ENCODE data around the gene STUB1.
A peak's percentile ranks its signal among the peaks of the same experiment; 100 is the strongest.

Gene STUB1

GRCh38 chr16:660459-661183 is 19.6 kb upstream of the STUB1 start:
- H3K4me1 Mint-ChIP-seq = no peaks in the 10 kb centered on the region
- TF ChIP-seq, protein P1, sequence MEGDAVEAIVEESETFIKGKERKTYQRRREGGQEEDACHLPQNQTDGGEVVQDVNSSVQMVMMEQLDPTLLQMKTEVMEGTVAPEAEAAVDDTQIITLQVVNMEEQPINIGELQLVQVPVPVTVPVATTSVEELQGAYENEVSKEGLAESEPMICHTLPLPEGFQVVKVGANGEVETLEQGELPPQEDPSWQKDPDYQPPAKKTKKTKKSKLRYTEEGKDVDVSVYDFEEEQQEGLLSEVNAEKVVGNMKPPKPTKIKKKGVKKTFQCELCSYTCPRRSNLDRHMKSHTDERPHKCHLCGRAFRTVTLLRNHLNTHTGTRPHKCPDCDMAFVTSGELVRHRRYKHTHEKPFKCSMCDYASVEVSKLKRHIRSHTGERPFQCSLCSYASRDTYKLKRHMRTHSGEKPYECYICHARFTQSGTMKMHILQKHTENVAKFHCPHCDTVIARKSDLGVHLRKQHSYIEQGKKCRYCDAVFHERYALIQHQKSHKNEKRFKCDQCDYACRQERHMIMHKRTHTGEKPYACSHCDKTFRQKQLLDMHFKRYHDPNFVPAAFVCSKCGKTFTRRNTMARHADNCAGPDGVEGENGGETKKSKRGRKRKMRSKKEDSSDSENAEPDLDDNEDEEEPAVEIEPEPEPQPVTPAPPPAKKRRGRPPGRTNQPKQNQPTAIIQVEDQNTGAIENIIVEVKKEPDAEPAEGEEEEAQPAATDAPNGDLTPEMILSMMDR (IDR thresholded peaks at IDR 0.05; ENCODE audit: unreplicated experiment in 3 of 3) = peak; percentile 57 to 66 (median 62)
- H3K27ac Mint-ChIP-seq = no peak overlapping the region
- no peaks in the 10 kb centered on the region for H3K9me3 Mint-ChIP-seq
- no peaks in the 10 kb centered on the region for H3K27me3 Mint-ChIP-seq (ENCODE audit: low read depth)
- no peak overlapping the region for H3K4me3 Mint-ChIP-seq
- H3K36me3 Mint-ChIP-seq (ENCODE audit: low read depth) = no peaks in the 10 kb centered on the region

DNA sequence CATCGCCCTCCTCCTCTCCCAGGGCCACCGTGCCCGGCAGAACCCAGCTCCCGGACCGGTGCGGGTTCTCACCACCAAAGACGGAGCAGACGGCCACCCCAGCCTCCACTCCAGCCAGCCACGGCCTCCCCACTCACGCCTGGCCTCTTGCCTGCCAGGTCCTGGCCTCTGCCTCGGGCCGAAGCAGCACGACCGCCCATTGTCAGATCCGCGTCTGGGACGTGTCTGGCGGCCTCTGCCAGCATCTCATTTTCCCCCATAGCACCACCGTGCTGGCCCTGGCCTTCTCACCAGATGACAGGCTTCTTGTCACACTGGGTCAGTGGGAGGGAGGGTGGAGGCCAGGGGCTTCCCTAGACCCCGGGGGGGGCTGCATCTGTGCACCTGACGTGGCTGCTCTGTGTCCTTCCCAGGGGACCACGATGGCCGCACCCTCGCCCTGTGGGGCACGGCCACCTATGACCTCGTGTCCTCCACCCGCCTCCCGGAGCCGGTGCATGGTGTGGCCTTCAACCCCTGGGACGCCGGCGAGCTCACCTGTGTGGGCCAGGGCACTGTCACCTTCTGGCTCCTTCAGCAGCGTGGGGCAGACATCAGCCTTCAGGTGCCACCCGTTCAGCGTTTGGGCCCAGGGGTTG is 18.9 kb upstream of the STUB1 start:
- no peaks in the 10 kb centered on the region for H3K36me3 Mint-ChIP-seq (ENCODE audit: low read depth)

GRCh38 chr16:662095-662494 is 18.1 kb upstream of the STUB1 start:
- TF ChIP-seq, protein P1 (IDR thresholded peaks at IDR 0.05; ENCODE audit: unreplicated experiment in 3 of 3) = no peak
- Mint-ChIP-seq H3K4me3 (no peak overlapping the region), H3K9me3 (no peaks in the 10 kb centered on the region), H3K27me3 (ENCODE audit: low read depth) (no peaks in the 10 kb centered on the region), H3K4me1 (no peaks in the 10 kb centered on the region), H3K27ac (no peak overlapping the region), H3K36me3 (ENCODE audit: low read depth) (no peaks in the 10 kb centered on the region)

More for the DNA sequence above, 18.9 kb upstream of the STUB1 start:
- Mint-ChIP-seq H3K4me1 (no peaks in the 10 kb centered on the region), H3K27me3 (ENCODE audit: low read depth) (no peaks in the 10 kb centered on the region), H3K4me3 (no peak overlapping the region), H3K9me3 (no peaks in the 10 kb centered on the region), H3K27ac (no peak overlapping the region)
- TF ChIP-seq, protein P1 (IDR thresholded peaks at IDR 0.05; ENCODE audit: unreplicated experiment in 3 of 3) = no peak

- Mint-ChIP-seq H3K36me3 (ENCODE audit: low read depth) (no peaks in the 10 kb centered on the region), H3K27me3 (ENCODE audit: low read depth) (no peaks in the 10 kb centered on the region), H3K4me3 (no peak overlapping the region)
These were observed 17.6 kb upstream of the STUB1 start for GRCh38 chr16:662597-662996.

DNA sequence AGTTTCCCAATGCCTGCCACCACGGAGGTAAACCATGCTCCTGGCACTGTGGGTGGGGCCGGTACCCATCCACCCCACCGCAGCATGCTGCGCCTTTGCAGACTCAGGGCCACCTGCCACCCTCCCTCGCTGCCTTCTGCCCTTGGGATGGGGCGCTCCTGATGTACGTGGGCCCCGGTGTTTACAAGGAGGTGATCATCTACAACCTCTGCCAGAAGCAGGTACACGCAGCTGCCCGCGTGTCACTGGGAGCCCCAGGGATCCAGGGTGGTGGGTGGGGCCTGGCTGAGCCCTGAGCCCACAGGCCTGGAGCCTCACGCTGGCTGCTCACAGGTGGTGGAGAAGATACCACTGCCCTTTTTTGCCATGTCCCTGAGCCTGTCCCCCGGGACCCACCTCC is 13.6 kb upstream of the STUB1 start:
- H3K4me3 Mint-ChIP-seq = peak overlapping the region in 1 of 3 experiments; percentile 50
- H3K27ac Mint-ChIP-seq = no peak overlapping the region
- H3K27me3 Mint-ChIP-seq (ENCODE audit: low read depth) = no peaks in the 10 kb centered on the region
- no peaks in the 10 kb centered on the region for H3K9me3 Mint-ChIP-seq
- TF ChIP-seq, protein P1 (IDR thresholded peaks at IDR 0.05; ENCODE audit: unreplicated experiment in 3 of 3) = no peak
- peaks cover 3% of the 10 kb centered on the region for H3K36me3 Mint-ChIP-seq (ENCODE audit: low read depth)
- no peaks in the 10 kb centered on the region for H3K4me1 Mint-ChIP-seq

More at GRCh38 chr16:662597-662996, 17.6 kb upstream of the STUB1 start:
- Mint-ChIP-seq H3K4me1 (no peaks in the 10 kb centered on the region), H3K9me3 (no peaks in the 10 kb centered on the region), H3K27ac (no peak overlapping the region)
- TF ChIP-seq, protein P1 (IDR thresholded peaks at IDR 0.05; ENCODE audit: unreplicated experiment in 3 of 3) = no peak
